HL-60 (cell line): Measurements from ENCODE around the gene BHLHE40.

Source experiments
- GABPA ChIP-seq: IDR thresholded peaks from 2 replicates; pipeline ENCODE4 v1.6.1; 2012; ENCODE audit warnings: low read depth
- POLR2AphosphoS5 ChIP-seq: IDR thresholded peaks from 2 replicates; pipeline ENCODE4 v1.6.1; 2012; ENCODE audit warnings: low read depth
- TF ChIP-seq, protein P1 (sequence below): IDR thresholded peaks from one replicate; pipeline ENCODE4 v1.5.1; 2011; ENCODE audit warnings: low read length, control low read depth, inconsistent platforms; ENCODE audit not compliant: insufficient read depth

DNA sequence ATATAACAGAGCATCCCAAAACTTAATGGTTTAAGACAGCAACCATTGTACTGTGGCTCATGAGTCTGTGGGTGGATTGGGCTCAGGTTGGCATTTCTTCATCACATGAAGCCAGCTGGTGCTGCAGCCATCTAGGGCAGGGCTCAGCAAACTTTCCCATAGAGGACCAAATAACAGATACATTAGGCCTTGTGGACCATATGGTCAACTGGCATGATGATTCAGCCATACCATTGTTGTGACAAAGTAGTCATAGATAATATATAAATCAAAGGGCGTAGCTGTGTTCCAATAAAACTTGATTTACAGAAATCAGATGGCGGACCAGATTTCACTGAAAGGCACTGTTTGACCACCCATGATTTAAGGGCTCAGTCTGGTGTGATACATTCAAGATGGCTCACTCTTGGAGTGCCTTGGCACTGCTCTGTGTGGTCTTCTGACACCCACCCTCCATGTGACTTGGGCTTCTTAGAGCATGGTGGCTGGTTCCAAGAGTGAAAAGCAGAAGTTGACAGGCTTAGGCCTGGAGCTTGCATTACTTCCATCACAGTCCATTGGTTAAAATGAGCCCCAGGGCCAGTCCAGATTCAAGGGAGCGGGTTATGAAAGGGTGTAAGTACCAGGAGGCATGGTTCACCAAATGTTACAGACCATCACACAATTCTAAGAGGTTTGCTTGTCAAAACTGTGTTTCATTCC is 40.8 kb upstream of the BHLHE40 start:
- TF ChIP-seq, protein P1, sequence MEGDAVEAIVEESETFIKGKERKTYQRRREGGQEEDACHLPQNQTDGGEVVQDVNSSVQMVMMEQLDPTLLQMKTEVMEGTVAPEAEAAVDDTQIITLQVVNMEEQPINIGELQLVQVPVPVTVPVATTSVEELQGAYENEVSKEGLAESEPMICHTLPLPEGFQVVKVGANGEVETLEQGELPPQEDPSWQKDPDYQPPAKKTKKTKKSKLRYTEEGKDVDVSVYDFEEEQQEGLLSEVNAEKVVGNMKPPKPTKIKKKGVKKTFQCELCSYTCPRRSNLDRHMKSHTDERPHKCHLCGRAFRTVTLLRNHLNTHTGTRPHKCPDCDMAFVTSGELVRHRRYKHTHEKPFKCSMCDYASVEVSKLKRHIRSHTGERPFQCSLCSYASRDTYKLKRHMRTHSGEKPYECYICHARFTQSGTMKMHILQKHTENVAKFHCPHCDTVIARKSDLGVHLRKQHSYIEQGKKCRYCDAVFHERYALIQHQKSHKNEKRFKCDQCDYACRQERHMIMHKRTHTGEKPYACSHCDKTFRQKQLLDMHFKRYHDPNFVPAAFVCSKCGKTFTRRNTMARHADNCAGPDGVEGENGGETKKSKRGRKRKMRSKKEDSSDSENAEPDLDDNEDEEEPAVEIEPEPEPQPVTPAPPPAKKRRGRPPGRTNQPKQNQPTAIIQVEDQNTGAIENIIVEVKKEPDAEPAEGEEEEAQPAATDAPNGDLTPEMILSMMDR: no peak
- TF ChIP-seq POLR2AphosphoS5: no peak
- TF ChIP-seq GABPA: no peak
